Esophagus (tissue), 2 donors: Measurements from ENCODE around the gene TRIM29. TPM values are rescaled to one million over a fixed set of nuclear protein-coding genes. Genes with fewer than 3 reads are reported as not detected.
A peak's percentile ranks its signal among the peaks of the same experiment; 100 is the strongest.

ENCODE experiments used
- H3K27ac ChIP-seq, 2 donors: one replicate each; pipeline ENCODE4 v1.5.1; 2013; ENCODE audit warnings: low read depth in 2 of 2, mild to moderate bottlenecking in 2 of 2, inconsistent platforms in 1 of 2, low read length in 1 of 2, moderate library complexity in 1 of 2
- H3K27me3 ChIP-seq, 2 donors: one replicate each; pipeline ENCODE4 v1.6.1; 2013; ENCODE audit warnings: low read length in 2 of 2, control low read depth in 1 of 2, mild to moderate bottlenecking in 1 of 2; ENCODE audit not compliant: insufficient read depth in 2 of 2, control insufficient read depth in 1 of 2
- H3K36me3 ChIP-seq, 2 donors: one replicate each; pipeline ENCODE4 v1.6.1; 2013; ENCODE audit warnings: low read length in 1 of 2; ENCODE audit not compliant: control insufficient read depth in 2 of 2, insufficient read depth in 2 of 2
- H3K4me1 ChIP-seq, 2 donors: one replicate each; pipeline ENCODE4 v1.6.1; 2013; ENCODE audit warnings: low read length in 1 of 2; ENCODE audit not compliant: control insufficient read depth in 2 of 2, insufficient read depth in 2 of 2
- H3K4me3 ChIP-seq, 2 donors: one replicate each; pipeline ENCODE4 v1.5.1; 2013; ENCODE audit warnings: low read length in 2 of 2, mild to moderate bottlenecking in 2 of 2, low read depth in 1 of 2, moderate library complexity in 1 of 2
- H3K9me3 ChIP-seq, 2 donors: one replicate each; pipeline ENCODE4 v1.6.1; 2013; ENCODE audit warnings: mild to moderate bottlenecking in 2 of 2, low read depth in 1 of 2, low read length in 1 of 2, moderate library complexity in 1 of 2; ENCODE audit not compliant: control insufficient read depth in 2 of 2, insufficient read depth in 1 of 2
- WGBS, 2 donors: extraction: QIAGEN DNeasy Blood & Tissue Kit; methylation state at CpG; one replicate each; pipeline ENCODE4 v1.1.7; 2013; 5-methylcytosine and 5-hydroxymethylcytosine counted together
- polyA plus RNA-seq, 2 donors: library from polyadenylated mRNA; stranded (reverse); fragments of 200-250 nt; gene quantifications; one replicate each; pipeline ENCODE4 v1.2.3, GENCODE V29; 2013
- donor health status: healthy with polysubstance abuse.
- donor health status: Bipolar disorder and iron deficiency.

The TRIM29 gene
- polyA plus RNA-seq, result 1,000 to 10,000 TPM in 1 of 2 donors, 100 to 1,000 TPM in 1; 943 to 1,078 TPM

GRCh38 chr11:120137611-120138521, at the start of gene TRIM29:
Gene TRIM29, minus strand, starts transcription at chr11:120138113. Its CDS starts 82 bp downstream, at chr11:120138031.
- peaks cover 0 to 10% of the 10 kb centered on the region in 2 donors for H3K4me1 ChIP-seq
- H3K27ac ChIP-seq, result peak within 1 kb of the TSS; percentile 87 to 94
- no peaks in the 10 kb centered on the region for H3K27me3 ChIP-seq
- H3K9me3 ChIP-seq, result no peaks in the 10 kb centered on the region
- peaks cover 0 to 6% of the 10 kb centered on the region in 2 donors for H3K36me3 ChIP-seq
- peak within 1 kb of the TSS; percentile 86 to 93 for H3K4me3 ChIP-seq
- WGBS, 2 donors, result 44 to 57% methylated on average over 41 of the region's 41 CpGs

GRCh38 chr11:120186774-120187591, 49.1 kb upstream of the TRIM29 start:
- Histone ChIP-seq H3K27me3 (no peaks in the 10 kb centered on the region), H3K4me3 (no peak overlapping the region), H3K36me3 (no peaks in the 10 kb centered on the region), H3K4me1 (peaks cover 5 to 12% of the 10 kb centered on the region in 2 donors), H3K9me3 (no peaks in the 10 kb centered on the region), H3K27ac (peak overlapping the region; percentile 56 to 77)
- 42% methylated on average over 17 of the region's 17 CpGs for WGBS, 2 donors

GRCh38 chr11:120186456-120186773, 48.5 kb upstream of the TRIM29 start:
- H3K36me3 ChIP-seq, result no peaks in the 10 kb centered on the region
- no peaks in the 10 kb centered on the region for H3K9me3 ChIP-seq
- no peak overlapping the region for H3K4me3 ChIP-seq
- peaks cover 5 to 12% of the 10 kb centered on the region in 2 donors for H3K4me1 ChIP-seq
- no peaks in the 10 kb centered on the region for H3K27me3 ChIP-seq
- peak overlapping the region; percentile 42 to 77 for H3K27ac ChIP-seq

GRCh38 chr11:120185706-120186455, 48.0 kb upstream of the TRIM29 start:
- no peaks in the 10 kb centered on the region for H3K36me3 ChIP-seq
- no peaks in the 10 kb centered on the region for H3K27me3 ChIP-seq
- 61 to 69% methylated on average over 3 of the region's 3 CpGs for WGBS, 2 donors
- peaks cover 5 to 12% of the 10 kb centered on the region in 2 donors for H3K4me1 ChIP-seq
- H3K9me3 ChIP-seq, result no peaks in the 10 kb centered on the region
- no peak overlapping the region for H3K4me3 ChIP-seq
- H3K27ac ChIP-seq, result peak overlapping the region; percentile 42 to 77

- H3K4me1 ChIP-seq, result peaks cover 5 to 12% of the 10 kb centered on the region in 2 donors
- no peaks in the 10 kb centered on the region for H3K27me3 ChIP-seq
- 35 to 63% methylated on average over 7 of the region's 7 CpGs for WGBS, 2 donors
- peak overlapping the region; percentile 42 to 54 for H3K27ac ChIP-seq
- no peak overlapping the region for H3K4me3 ChIP-seq
- no peaks in the 10 kb centered on the region for H3K9me3 ChIP-seq
- no peaks in the 10 kb centered on the region for H3K36me3 ChIP-seq
Measured at GRCh38 chr11:120184946-120185705, 47.2 kb upstream of the TRIM29 start.

- peaks cover 5 to 12% of the 10 kb centered on the region in 2 donors for H3K4me1 ChIP-seq
- no peak overlapping the region for H3K4me3 ChIP-seq
- no peaks in the 10 kb centered on the region for H3K36me3 ChIP-seq
- no peaks in the 10 kb centered on the region for H3K27me3 ChIP-seq
- peak overlapping the region; percentile 42 to 54 for H3K27ac ChIP-seq
- WGBS, 2 donors, result 62 to 71% methylated on average over 11 of the region's 11 CpGs
- no peaks in the 10 kb centered on the region for H3K9me3 ChIP-seq
Measured at GRCh38 chr11:120184371-120184945, 46.5 kb upstream of the TRIM29 start.

GRCh38 chr11:120183701-120184141, 45.8 kb upstream of the TRIM29 start:
- no peaks in the 10 kb centered on the region for H3K9me3 ChIP-seq
- H3K27me3 ChIP-seq, result no peaks in the 10 kb centered on the region
- WGBS, 2 donors, result 77 to 82% methylated on average over 7 of the region's 7 CpGs
- peak overlapping the region; percentile 16 to 42 for H3K27ac ChIP-seq
- no peaks in the 10 kb centered on the region for H3K36me3 ChIP-seq
- H3K4me1 ChIP-seq, result peaks cover 5 to 12% of the 10 kb centered on the region in 2 donors
- H3K4me3 ChIP-seq, result no peak overlapping the region

- no peaks in the 10 kb centered on the region for H3K9me3 ChIP-seq
- no peak overlapping the region for H3K4me3 ChIP-seq
- 71 to 79% methylated on average over 5 of the region's 5 CpGs for WGBS, 2 donors
- H3K36me3 ChIP-seq, result no peaks in the 10 kb centered on the region
- peaks cover 5 to 12% of the 10 kb centered on the region in 2 donors for H3K4me1 ChIP-seq
- no peak overlapping the region for H3K27ac ChIP-seq
- H3K27me3 ChIP-seq, result no peaks in the 10 kb centered on the region
Measured at GRCh38 chr11:120182790-120183491, 45.0 kb upstream of the TRIM29 start.
